HepG2 (cell line): Measurements from ENCODE around the gene PKLR. TPM values are rescaled to one million over a fixed set of nuclear protein-coding genes. Genes with fewer than 3 reads are reported as not detected.
A peak's percentile ranks its signal among the peaks of the same experiment; 100 is the strongest.

ENCODE experiments used
- ATF1 ChIP-seq: IDR thresholded peaks from 2 replicates; pipeline ENCODE4 v1.6.1; 2016; ENCODE audit warnings: mild to moderate bottlenecking, control low read depth
- ELF1 ChIP-seq: sonication (generic); formaldehyde crosslinking; IDR thresholded peaks from 2 replicates; pipeline ENCODE4 v1.4.0; 2020; ENCODE audit warnings: missing genetic modification reagents
- GZF1 ChIP-seq: sonication (generic); formaldehyde crosslinking; IDR thresholded peaks from 2 replicates; pipeline ENCODE4 v1.5.1; 2020; ENCODE audit warnings: mild to moderate bottlenecking, missing genetic modification reagents
- HMG20B ChIP-seq: conservative IDR thresholded peaks from 2 replicates; pipeline ENCODE4 v1.6.1; 2016; ENCODE audit warnings: missing genetic modification reagents, missing compliant biosample characterization
- KDM3A ChIP-seq: IDR thresholded peaks from 2 replicates; pipeline ENCODE4 v1.6.1; 2018; ENCODE audit warnings: low read depth, missing compliant biosample characterization
- KDM5B ChIP-seq: sonication (generic); formaldehyde crosslinking; IDR thresholded peaks from 2 replicates; pipeline ENCODE4 v1.4.0; 2020; ENCODE audit warnings: missing genetic modification reagents, mild to moderate bottlenecking, borderline replicate concordance
- KLF16 ChIP-seq, 2 experiments: sonication (generic) in 1 of 2; formaldehyde crosslinking in 1 of 2; IDR thresholded peaks; 2 replicates each; pipeline versions ENCODE4 v1.6.1 to v1.8.0; 2016 to 2023; ENCODE audit warnings: missing genetic modification reagents in 2 of 2, missing compliant biosample characterization in 1 of 2
- MTA1 ChIP-seq: sonication (generic); formaldehyde crosslinking; IDR thresholded peaks from 2 replicates; pipeline ENCODE4 v1.4.0; 2020; ENCODE audit warnings: missing genetic modification reagents, mild to moderate bottlenecking, borderline replicate concordance
- SNAI1 ChIP-seq: sonication (generic); formaldehyde crosslinking; IDR thresholded peaks from 2 replicates; pipeline ENCODE4 v1.5.0; 2020; ENCODE audit warnings: mild to moderate bottlenecking, missing genetic modification reagents, borderline replicate concordance
- ZBTB7A ChIP-seq: sonication (generic); formaldehyde crosslinking; IDR thresholded peaks from 2 replicates; pipeline ENCODE4 v1.8.0; 2022; ENCODE audit warnings: mild to moderate bottlenecking, missing genetic modification reagents
- ZNF207 ChIP-seq: fragments of 450-650 bp; IDR thresholded peaks from 2 replicates; pipeline ENCODE4 v1.6.1; 2016; ENCODE audit warnings: antibody characterized with exemption, borderline replicate concordance
- ZNF235 ChIP-seq: sonication (generic); formaldehyde crosslinking; IDR thresholded peaks from 2 replicates; pipeline ENCODE4 v1.8.1; 2023; ENCODE audit warnings: mild to moderate bottlenecking, missing genetic modification reagents, borderline replicate concordance
- ZNF260 ChIP-seq: sonication (generic); formaldehyde crosslinking; IDR thresholded peaks from 2 replicates; pipeline ENCODE4 v1.4.0; 2020; ENCODE audit warnings: missing genetic modification reagents, low read depth, mild to moderate bottlenecking, borderline replicate concordance
- ZNF317 ChIP-seq: sonication (generic); formaldehyde crosslinking; IDR thresholded peaks from 2 replicates; pipeline ENCODE4 v1.5.0; 2020; ENCODE audit warnings: mild to moderate bottlenecking, missing genetic modification reagents
- ZNF343 ChIP-seq: sonication (generic); formaldehyde crosslinking; IDR thresholded peaks from 2 replicates; pipeline ENCODE4 v1.4.0; 2020; ENCODE audit warnings: mild to moderate bottlenecking, missing genetic modification reagents
- ZNF431 ChIP-seq: sonication (generic); formaldehyde crosslinking; IDR thresholded peaks from 2 replicates; pipeline ENCODE4 v1.9.0; 2022; ENCODE audit warnings: missing genetic modification reagents, low read depth, mild to moderate bottlenecking, borderline replicate concordance
- ZNF510 ChIP-seq: sonication (generic); formaldehyde crosslinking; IDR thresholded peaks from 2 replicates; pipeline ENCODE4 v1.4.0; 2020; ENCODE audit warnings: low read depth, mild to moderate bottlenecking, missing genetic modification reagents
- ZNF607 ChIP-seq: sonication (generic); formaldehyde crosslinking; IDR thresholded peaks from 2 replicates; pipeline ENCODE4 v1.5.1; 2020; ENCODE audit warnings: missing genetic modification reagents, mild to moderate bottlenecking, borderline replicate concordance
- ZNF619 ChIP-seq: sonication (generic); formaldehyde crosslinking; IDR thresholded peaks from 2 replicates; pipeline ENCODE4 v1.4.0; 2020; ENCODE audit warnings: mild to moderate bottlenecking, missing genetic modification reagents
- ZNF746 ChIP-seq: sonication (generic); formaldehyde crosslinking; IDR thresholded peaks from 2 replicates; pipeline ENCODE4 v1.8.0; 2022; ENCODE audit warnings: mild to moderate bottlenecking, missing genetic modification reagents
- polyA plus RNA-seq, 8 experiments: library from polyadenylated mRNA; depleted of rRNA in 3 of 8; stranded (reverse) in 7 of 8; unstranded in 1 of 8; fragments of >200 nt; fragmentation: Illumina TruSeq in 4 of 8; extraction: Trizol in 4 of 8; gene quantifications; 2 replicates each; pipeline versions ENCODE4 v1.2.1 to v1.2.3, GENCODE V29; 2011 to 2016; ENCODE audit warnings: low read depth in 4 of 8, missing spikeins in 1 of 8, mixed read lengths in 1 of 8; ENCODE audit not compliant: insufficient read depth in 1 of 8
- total RNA-seq, 5 experiments: library from RNA; depleted of rRNA; stranded (reverse); fragments of >200 nt; fragmentation: Illumina TruSeq; extraction: Trizol; gene quantifications; 2 replicates each; pipeline ENCODE4 v1.2.3, GENCODE V29; 2016; ENCODE audit warnings: low read depth in 1 of 5
- TF ChIP-seq, protein P1 (sequence below): sonication (generic); formaldehyde crosslinking; IDR thresholded peaks from 2 replicates; pipeline ENCODE4 v1.4.0; 2020; ENCODE audit warnings: missing genetic modification reagents, mild to moderate bottlenecking, borderline replicate concordance
- TF ChIP-seq, protein P2 (sequence below), 2 experiments: sonication (generic) in 1 of 2; formaldehyde crosslinking in 1 of 2; IDR thresholded peaks; 2 replicates each; pipeline versions ENCODE4 v1.5.1 to v1.6.1; 2011 to 2020; ENCODE audit warnings: borderline replicate concordance in 1 of 2, low read depth in 1 of 2, low read length in 1 of 2, mild to moderate bottlenecking in 1 of 2, missing genetic modification reagents in 1 of 2, moderate library complexity in 1 of 2
- TF ChIP-seq, protein P3 (sequence below): IDR thresholded peaks from 2 replicates; pipeline ENCODE4 v1.6.1; 2016; ENCODE audit warnings: control low read depth
- TF ChIP-seq, protein P4 (sequence below): sonication (generic); formaldehyde crosslinking; IDR thresholded peaks from 2 replicates; pipeline ENCODE4 v1.8.0; 2022; ENCODE audit warnings: missing genetic modification reagents, mild to moderate bottlenecking, inconsistent platforms, borderline replicate concordance

PKLR gene
- total and polyA plus RNA-seq, 2 of the 13 experiments (the other 11 are each of a cell fraction or from before 2014, with no cell fraction given), result 10.3 to 29.3 TPM

DNA sequence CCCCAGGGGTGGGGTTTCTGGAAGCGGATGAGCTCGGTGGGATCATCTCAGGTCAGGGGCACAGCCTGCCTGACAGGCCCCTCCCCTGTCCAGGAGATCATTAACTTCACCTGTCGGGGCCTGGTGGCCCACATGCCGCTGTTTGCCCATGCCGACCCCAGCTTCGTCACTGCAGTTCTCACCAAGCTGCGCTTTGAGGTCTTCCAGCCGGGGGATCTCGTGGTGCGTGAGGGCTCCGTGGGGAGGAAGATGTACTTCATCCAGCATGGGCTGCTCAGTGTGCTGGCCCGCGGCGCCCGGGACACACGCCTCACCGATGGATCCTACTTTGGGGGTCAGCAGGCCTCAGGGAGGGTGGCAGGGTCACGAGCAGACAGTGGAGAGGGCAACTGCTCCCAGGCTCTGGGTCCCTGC, 15.6 kb downstream of the PKLR start (continued):
- TF ChIP-seq ZNF207, result no peak
- TF ChIP-seq ELF1, result no peak
- TF ChIP-seq ZNF607 (CRISPR knock-in tag), result no peak
- TF ChIP-seq ZBTB7A (CRISPR knock-in tag), result peak; percentile 64; the same call in 1 of the 2 replicates
- no peak for TF ChIP-seq HMG20B
- TF ChIP-seq KDM5B (CRISPR knock-in tag), result peak; percentile 34; the same call in 1 of the 2 replicates
- no peak for TF ChIP-seq ZNF235 (CRISPR knock-in tag)
- no peak for TF ChIP-seq ZNF510 (CRISPR knock-in tag)
- TF ChIP-seq ATF1, result no peak
- TF ChIP-seq, protein P1, sequence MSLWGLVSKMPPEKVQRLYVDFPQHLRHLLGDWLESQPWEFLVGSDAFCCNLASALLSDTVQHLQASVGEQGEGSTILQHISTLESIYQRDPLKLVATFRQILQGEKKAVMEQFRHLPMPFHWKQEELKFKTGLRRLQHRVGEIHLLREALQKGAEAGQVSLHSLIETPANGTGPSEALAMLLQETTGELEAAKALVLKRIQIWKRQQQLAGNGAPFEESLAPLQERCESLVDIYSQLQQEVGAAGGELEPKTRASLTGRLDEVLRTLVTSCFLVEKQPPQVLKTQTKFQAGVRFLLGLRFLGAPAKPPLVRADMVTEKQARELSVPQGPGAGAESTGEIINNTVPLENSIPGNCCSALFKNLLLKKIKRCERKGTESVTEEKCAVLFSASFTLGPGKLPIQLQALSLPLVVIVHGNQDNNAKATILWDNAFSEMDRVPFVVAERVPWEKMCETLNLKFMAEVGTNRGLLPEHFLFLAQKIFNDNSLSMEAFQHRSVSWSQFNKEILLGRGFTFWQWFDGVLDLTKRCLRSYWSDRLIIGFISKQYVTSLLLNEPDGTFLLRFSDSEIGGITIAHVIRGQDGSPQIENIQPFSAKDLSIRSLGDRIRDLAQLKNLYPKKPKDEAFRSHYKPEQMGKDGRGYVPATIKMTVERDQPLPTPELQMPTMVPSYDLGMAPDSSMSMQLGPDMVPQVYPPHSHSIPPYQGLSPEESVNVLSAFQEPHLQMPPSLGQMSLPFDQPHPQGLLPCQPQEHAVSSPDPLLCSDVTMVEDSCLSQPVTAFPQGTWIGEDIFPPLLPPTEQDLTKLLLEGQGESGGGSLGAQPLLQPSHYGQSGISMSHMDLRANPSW (CRISPR knock-in tag), result no peak
- TF ChIP-seq ZNF431 (CRISPR knock-in tag), result 0 out of 2 replicates have a peak, but pooled peaks have one; percentile 24
- TF ChIP-seq ZNF260 (CRISPR knock-in tag), result no peak
- TF ChIP-seq MTA1 (CRISPR knock-in tag), result peak; percentile 24; the same call in 1 of the 2 replicates
- no peak for TF ChIP-seq KDM3A (CRISPR knock-in tag)
- no peak for TF ChIP-seq ZNF619 (CRISPR knock-in tag)
- TF ChIP-seq, protein P2, sequence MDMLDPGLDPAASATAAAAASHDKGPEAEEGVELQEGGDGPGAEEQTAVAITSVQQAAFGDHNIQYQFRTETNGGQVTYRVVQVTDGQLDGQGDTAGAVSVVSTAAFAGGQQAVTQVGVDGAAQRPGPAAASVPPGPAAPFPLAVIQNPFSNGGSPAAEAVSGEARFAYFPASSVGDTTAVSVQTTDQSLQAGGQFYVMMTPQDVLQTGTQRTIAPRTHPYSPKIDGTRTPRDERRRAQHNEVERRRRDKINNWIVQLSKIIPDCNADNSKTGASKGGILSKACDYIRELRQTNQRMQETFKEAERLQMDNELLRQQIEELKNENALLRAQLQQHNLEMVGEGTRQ (IDR thresholded peaks at IDR 0.05; ENCODE audit: low read depth, low read length), result no peak
- TF ChIP-seq, protein P2 (CRISPR knock-in tag; IDR thresholded peaks at IDR 0.05; ENCODE audit: borderline replicate concordance), result no peak
- TF ChIP-seq SNAI1 (CRISPR knock-in tag), result no peak
- TF ChIP-seq GZF1, result no peak
- no peak for TF ChIP-seq KLF16 (CRISPR knock-in tag; IDR thresholded peaks at IDR 0.05)
- TF ChIP-seq ZNF343 (CRISPR knock-in tag), result no peak
- 0 out of 2 replicates have a peak, but pooled peaks have one; percentile 27 for TF ChIP-seq ZNF317 (CRISPR knock-in tag)
- TF ChIP-seq, protein P3, sequence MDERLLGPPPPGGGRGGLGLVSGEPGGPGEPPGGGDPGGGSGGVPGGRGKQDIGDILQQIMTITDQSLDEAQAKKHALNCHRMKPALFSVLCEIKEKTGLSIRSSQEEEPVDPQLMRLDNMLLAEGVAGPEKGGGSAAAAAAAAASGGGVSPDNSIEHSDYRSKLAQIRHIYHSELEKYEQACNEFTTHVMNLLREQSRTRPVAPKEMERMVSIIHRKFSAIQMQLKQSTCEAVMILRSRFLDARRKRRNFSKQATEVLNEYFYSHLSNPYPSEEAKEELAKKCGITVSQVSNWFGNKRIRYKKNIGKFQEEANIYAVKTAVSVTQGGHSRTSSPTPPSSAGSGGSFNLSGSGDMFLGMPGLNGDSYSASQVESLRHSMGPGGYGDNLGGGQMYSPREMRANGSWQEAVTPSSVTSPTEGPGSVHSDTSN (CRISPR knock-in tag), result no peak
- TF ChIP-seq, protein P4, sequence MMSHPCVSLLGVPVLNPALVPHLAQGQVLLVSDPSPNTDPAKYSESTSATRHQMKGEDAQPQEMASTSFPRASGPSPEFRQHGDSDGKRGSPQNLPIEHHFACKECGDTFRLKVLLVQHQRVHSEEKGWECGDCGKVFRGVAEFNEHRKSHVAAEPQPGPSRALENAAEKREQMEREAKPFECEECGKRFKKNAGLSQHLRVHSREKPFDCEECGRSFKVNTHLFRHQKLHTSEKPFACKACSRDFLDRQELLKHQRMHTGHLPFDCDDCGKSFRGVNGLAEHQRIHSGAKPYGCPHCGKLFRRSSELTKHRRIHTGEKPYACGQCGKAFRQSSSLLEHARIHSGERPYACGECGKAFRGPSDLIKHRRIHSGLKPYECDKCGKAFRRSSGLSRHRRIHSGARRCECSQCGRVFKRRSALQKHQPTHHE, result no peak
- TF ChIP-seq ZNF746 (CRISPR knock-in tag), result no peak
